HepG2 (cell line): ENCODE measurements around the gene OR2B2. TPM values are rescaled to one million over a fixed set of nuclear protein-coding genes. Genes with fewer than 3 reads are reported as not detected.

Source experiments
- ARID5B ChIP-seq: IDR thresholded peaks from 2 replicates; pipeline ENCODE4 v1.4.0; 2020; ENCODE audit warnings: mild to moderate bottlenecking, missing genetic modification reagents
- ASH2L ChIP-seq: fragments of 300-600, 200-600 bp; sonication (generic); IDR thresholded peaks from 2 replicates; pipeline ENCODE4 v1.7.0; 2017; ENCODE audit warnings: low read depth, mild to moderate bottlenecking, moderate library complexity, mixed read lengths, low read length; ENCODE audit not compliant: insufficient read length
- ATF5 ChIP-seq: sonication (generic); formaldehyde crosslinking; IDR thresholded peaks from 2 replicates; pipeline ENCODE4 v1.4.0; 2020; ENCODE audit warnings: mild to moderate bottlenecking, low read depth, missing genetic modification reagents
- CEBPZ ChIP-seq: IDR thresholded peaks from 2 replicates; pipeline ENCODE4 v1.6.1; 2012; ENCODE audit warnings: low read length, improper control_type of control experiment
- ELK4 ChIP-seq: sonication (generic); formaldehyde crosslinking; IDR thresholded peaks from 2 replicates; pipeline ENCODE4 v1.9.0; 2021; ENCODE audit warnings: missing genetic modification reagents, borderline replicate concordance
- ISX ChIP-seq: sonication (generic); formaldehyde crosslinking; conservative IDR thresholded peaks from 2 replicates; pipeline ENCODE4 v1.5.0; 2020; ENCODE audit warnings: missing genetic modification reagents
- NAIF1 ChIP-seq: sonication (generic); formaldehyde crosslinking; IDR thresholded peaks from 2 replicates; pipeline ENCODE4 v1.5.0; 2020; ENCODE audit warnings: mild to moderate bottlenecking, missing genetic modification reagents, borderline replicate concordance
- PHF21A ChIP-seq: sonication (generic); formaldehyde crosslinking; IDR thresholded peaks from 2 replicates; pipeline ENCODE4 v1.5.0; 2020; ENCODE audit warnings: mild to moderate bottlenecking, missing genetic modification reagents
- SALL2 ChIP-seq: sonication (generic); formaldehyde crosslinking; IDR thresholded peaks from 2 replicates; pipeline ENCODE4 v1.8.1; 2023; ENCODE audit warnings: mild to moderate bottlenecking, missing genetic modification reagents, inconsistent platforms
- SAP130 ChIP-seq: IDR thresholded peaks from 2 replicates; pipeline ENCODE4 v1.6.1; 2016; ENCODE audit warnings: low read depth
- SOX13 ChIP-seq, 3 experiments: fragments of 450-650 bp in 1 of 3; sonication (generic) in 1 of 3; formaldehyde crosslinking in 1 of 3; IDR thresholded peaks in 2 of 3; conservative IDR thresholded peaks in 1 of 3; 2 replicates each; pipeline versions ENCODE4 v1.5.0 to v1.6.1; 2016 to 2020; ENCODE audit warnings: antibody characterized with exemption in 1 of 3, mild to moderate bottlenecking in 1 of 3, missing compliant biosample characterization in 1 of 3, missing genetic modification reagents in 1 of 3, moderate library complexity in 1 of 3
- SOX5 ChIP-seq: IDR thresholded peaks from 2 replicates; pipeline ENCODE4 v1.6.1; 2016; ENCODE audit warnings: borderline replicate concordance
- SOX6 ChIP-seq, 2 experiments: fragments of 450-650 bp in 1 of 2; sonication (generic) in 1 of 2; formaldehyde crosslinking in 1 of 2; IDR thresholded peaks; 2 replicates each; pipeline versions ENCODE4 v1.4.0 to v1.6.1; 2017 to 2020; ENCODE audit warnings: antibody characterized with exemption in 1 of 2, mild to moderate bottlenecking in 1 of 2, missing genetic modification reagents in 1 of 2
- ZBTB37 ChIP-seq: sonication (generic); formaldehyde crosslinking; IDR thresholded peaks from 2 replicates; pipeline ENCODE4 v1.4.0; 2020; ENCODE audit warnings: mild to moderate bottlenecking, missing genetic modification reagents
- ZNF724P ChIP-seq: sonication (generic); formaldehyde crosslinking; IDR thresholded peaks from 2 replicates; pipeline ENCODE4 v1.8.0; 2022; ENCODE audit warnings: missing genetic modification reagents, borderline replicate concordance
- ZNF841 ChIP-seq: sonication (generic); formaldehyde crosslinking; IDR thresholded peaks from 2 replicates; pipeline ENCODE4 v1.8.1; 2023; ENCODE audit warnings: missing genetic modification reagents, borderline replicate concordance
- polyA plus RNA-seq, 8 experiments: library from polyadenylated mRNA; depleted of rRNA in 3 of 8; stranded (reverse) in 7 of 8; unstranded in 1 of 8; fragments of >200 nt; fragmentation: Illumina TruSeq in 4 of 8; extraction: Trizol in 4 of 8; gene quantifications; 2 replicates each; pipeline versions ENCODE4 v1.2.1 to v1.2.3, GENCODE V29; 2011 to 2016; ENCODE audit warnings: low read depth in 4 of 8, missing spikeins in 1 of 8, mixed read lengths in 1 of 8; ENCODE audit not compliant: insufficient read depth in 1 of 8
- total RNA-seq, 5 experiments: library from RNA; depleted of rRNA; stranded (reverse); fragments of >200 nt; fragmentation: Illumina TruSeq; extraction: Trizol; gene quantifications; 2 replicates each; pipeline ENCODE4 v1.2.3, GENCODE V29; 2016; ENCODE audit warnings: low read depth in 1 of 5

OR2B2 gene
- total and polyA plus RNA-seq, 2 of the 13 experiments (the other 11 are each of a cell fraction or from before 2014, with no cell fraction given): not detected

DNA sequence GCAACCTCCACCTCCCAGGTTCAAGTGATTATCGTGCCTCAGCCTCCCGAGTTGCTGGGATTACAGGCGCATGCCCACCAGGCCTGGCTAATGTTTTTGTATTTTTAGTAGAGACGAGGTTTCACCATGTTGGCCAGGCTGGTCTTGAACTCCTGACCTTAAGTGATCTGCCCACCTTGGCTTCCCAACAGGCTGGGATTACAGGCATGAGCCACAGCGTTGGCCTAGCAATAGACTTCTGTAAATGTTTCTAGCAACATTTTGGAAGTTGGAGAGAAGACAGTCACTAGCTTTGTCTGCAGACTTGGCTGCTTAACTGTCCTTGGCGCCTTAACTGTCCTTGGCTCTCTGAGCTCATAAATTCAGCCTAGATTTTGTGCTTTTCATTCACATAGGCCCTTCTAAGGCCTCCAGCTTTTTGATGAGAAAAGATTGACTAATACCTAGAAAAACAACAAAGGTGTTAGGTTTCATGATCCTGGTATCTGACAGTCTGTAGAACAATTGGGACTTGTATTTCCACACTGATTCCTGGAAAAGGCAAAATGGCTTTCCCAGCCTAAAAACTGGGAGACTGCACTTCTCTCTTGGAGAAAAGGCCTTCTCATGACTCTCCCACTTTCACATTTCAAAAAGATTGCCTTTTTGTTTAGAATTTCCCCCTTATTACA lies 49.7 kb downstream of the OR2B2 start (continued):
- TF ChIP-seq ASH2L: no peak
- TF ChIP-seq ARID5B: peak; percentile 38; the same call in 1 of the 2 replicates
- TF ChIP-seq ATF5: no peak
- no peak for TF ChIP-seq SALL2 (CRISPR knock-in tag)
- TF ChIP-seq ZNF724P (CRISPR knock-in tag): no peak
- no peak for TF ChIP-seq CEBPZ
- no peak for TF ChIP-seq SOX6 (IDR thresholded peaks at IDR 0.05)
- peak; percentile 72 for TF ChIP-seq SOX6 (CRISPR knock-in tag; IDR thresholded peaks at IDR 0.05)
- TF ChIP-seq SAP130 (CRISPR knock-in tag): peak; percentile 46; the same call in 1 of the 2 replicates
- TF ChIP-seq SOX5 (CRISPR knock-in tag): peak; percentile 95; the same call in 1 of the 2 replicates
- TF ChIP-seq ZNF841: no peak
- TF ChIP-seq ELK4: no peak
- no peak for TF ChIP-seq ISX (CRISPR knock-in tag)
- no peak for TF ChIP-seq ZBTB37
- TF ChIP-seq PHF21A (CRISPR knock-in tag): no peak
- 0 out of 2 replicates have a peak, but pooled peaks have one; percentile 22 for TF ChIP-seq SOX13 (IDR thresholded peaks at IDR 0.05)
- TF ChIP-seq SOX13 (CRISPR knock-in tag; conservative IDR thresholded peaks at IDR 0.05 in 1 of 2, IDR thresholded peaks at IDR 0.05 in 1 of 2): peak in 1 of 2 experiments; percentile 95; a peak in 2 of 4 replicates
- TF ChIP-seq NAIF1 (CRISPR knock-in tag): no peak
